GM12873 (cell line): Measurements from ENCODE around the gene CYP1B1.

Experiments used
- CTCF ChIP-seq: IDR thresholded peaks from 2 replicates; pipeline ENCODE4 v1.5.1; 2012; ENCODE audit warnings: low read depth, mild to moderate bottlenecking, moderate library complexity, low read length, control low read depth; ENCODE audit not compliant: insufficient read depth; ENCODE audit errors: missing control alignments

The CYP1B1 gene

GRCh38 chr2:38074764-38075506, 1.0 kb downstream of the CYP1B1 start:
- TF ChIP-seq CTCF: no peak

GRCh38 chr2:38074058-38074763, 1.7 kb downstream of the CYP1B1 start:
- TF ChIP-seq CTCF: no peak

GRCh38 chr2:38073211-38074057, 2.5 kb downstream of the CYP1B1 start:
- TF ChIP-seq CTCF: no peak

- TF ChIP-seq CTCF: no peak
These were observed 5.5 kb downstream of the CYP1B1 start for GRCh38 chr2:38070438-38070837.

GRCh38 chr2:38068234-38068633, 7.7 kb downstream of the CYP1B1 start:
- no peak for TF ChIP-seq CTCF

GRCh38 chr2:38066421-38067115, 9.4 kb downstream of the CYP1B1 start:
- no peak for TF ChIP-seq CTCF
